H9 (cell line): ENCODE measurements around the gene PFDN4. TPM values are rescaled to one million over a fixed set of nuclear protein-coding genes. Genes with fewer than 3 reads are reported as not detected.

Experiments used
- DNase-seq: peaks from one replicate; pipeline ENCODE4 v3.0.0-alpha.2; 2017
- H2AFZ ChIP-seq: one replicate; pipeline ENCODE4 v1.6.1; 2013; ENCODE audit warnings: mild to moderate bottlenecking, low read length, control low read depth, moderate library complexity
- H2AK5ac ChIP-seq: 2 replicates; pipeline ENCODE4 v1.6.1; 2013; ENCODE audit warnings: low read length, control low read depth, mixed read lengths; ENCODE audit not compliant: insufficient read length
- H2BK120ac ChIP-seq: one replicate; pipeline ENCODE4 v1.6.1; 2013; ENCODE audit warnings: low read depth, mild to moderate bottlenecking, low read length, control low read depth, inconsistent platforms; ENCODE audit not compliant: poor library complexity, severe bottlenecking
- H2BK12ac ChIP-seq: 2 replicates; pipeline ENCODE4 v1.6.1; 2013; ENCODE audit warnings: low read length, control low read depth, mixed read lengths, low read depth; ENCODE audit not compliant: insufficient read length
- H2BK15ac ChIP-seq: 2 replicates; pipeline ENCODE4 v1.6.1; 2013; ENCODE audit warnings: low read depth, low read length, control low read depth
- H2BK20ac ChIP-seq: one replicate; pipeline ENCODE4 v1.6.1; 2013; ENCODE audit warnings: low read depth, mild to moderate bottlenecking, low read length, control low read depth, inconsistent platforms; ENCODE audit not compliant: poor library complexity, severe bottlenecking
- H2BK5ac ChIP-seq: 2 replicates; pipeline ENCODE4 v1.6.1; 2013; ENCODE audit warnings: low read length, control low read depth, mixed read lengths; ENCODE audit not compliant: insufficient read length
- H3K14ac ChIP-seq: 2 replicates; pipeline ENCODE4 v1.6.1; 2013; ENCODE audit warnings: low read length, control low read depth; ENCODE audit not compliant: insufficient read depth
- H3K18ac ChIP-seq: 2 replicates; pipeline ENCODE4 v1.6.1; 2013; ENCODE audit warnings: low read depth, mild to moderate bottlenecking, mixed read lengths, low read length, control low read depth; ENCODE audit not compliant: insufficient read length
- H3K23ac ChIP-seq: 2 replicates; pipeline ENCODE4 v1.6.1; 2013; ENCODE audit warnings: low read length, control low read depth, mixed read lengths, low read depth; ENCODE audit not compliant: insufficient read length
- H3K23me2 ChIP-seq: 2 replicates; pipeline ENCODE4 v1.6.1; 2013; ENCODE audit warnings: low read depth, mild to moderate bottlenecking, mixed read lengths, low read length, control low read depth; ENCODE audit not compliant: insufficient read length, poor library complexity, severe bottlenecking
- H3K27ac ChIP-seq: 2 replicates; pipeline ENCODE4 v1.5.1; 2013; ENCODE audit warnings: low read length, control low read depth, mixed read lengths, low read depth; ENCODE audit not compliant: insufficient read length
- H3K27me3 ChIP-seq: 2 replicates; pipeline ENCODE4 v1.6.1; 2013; ENCODE audit warnings: low read length, control low read depth, inconsistent platforms; ENCODE audit not compliant: insufficient read depth
- H3K4ac ChIP-seq: 2 replicates; pipeline ENCODE4 v1.6.1; 2013; ENCODE audit warnings: low read depth, mild to moderate bottlenecking, control low read depth, inconsistent platforms, low read length, moderate library complexity
- H3K4me1 ChIP-seq: 2 replicates; pipeline ENCODE4 v1.6.1; 2013; ENCODE audit warnings: low read length, control low read depth, inconsistent platforms; ENCODE audit not compliant: insufficient read depth
- H3K4me2 ChIP-seq: 2 replicates; pipeline ENCODE4 v1.6.1; 2013; ENCODE audit warnings: low read length, control low read depth, mixed read lengths; ENCODE audit not compliant: insufficient read length, insufficient read depth
- H3K56ac ChIP-seq: 2 replicates; pipeline ENCODE4 v1.6.1; 2013; ENCODE audit warnings: low read depth, mild to moderate bottlenecking, mixed read lengths, low read length, control low read depth; ENCODE audit not compliant: insufficient read length
- H3K79me1 ChIP-seq: 2 replicates; pipeline ENCODE4 v1.6.1; 2013; ENCODE audit warnings: low read depth, mild to moderate bottlenecking, moderate library complexity, low read length, control low read depth, inconsistent platforms; ENCODE audit not compliant: insufficient read depth, poor library complexity, severe bottlenecking
- H3K79me2 ChIP-seq: 2 replicates; pipeline ENCODE4 v1.6.1; 2013; ENCODE audit warnings: low read length, control low read depth, inconsistent platforms; ENCODE audit not compliant: insufficient read depth
- H3K9ac ChIP-seq: 2 replicates; pipeline ENCODE4 v1.6.1; 2013; ENCODE audit warnings: low read length, control low read depth, mixed read lengths; ENCODE audit not compliant: insufficient read length; ENCODE audit errors: extremely low read depth
- H3K9me3 ChIP-seq: one replicate; pipeline ENCODE4 v1.6.1; 2013; ENCODE audit warnings: low read depth, low read length, inconsistent platforms; ENCODE audit not compliant: control insufficient read depth
- H3T11ph ChIP-seq: one replicate; pipeline ENCODE4 v1.6.1; 2013; ENCODE audit warnings: mild to moderate bottlenecking, low read length, control low read depth, inconsistent platforms
- H4K20me1 ChIP-seq: one replicate; pipeline ENCODE4 v1.6.1; 2013; ENCODE audit not compliant: control insufficient read depth, insufficient read length, insufficient read depth
- H4K5ac ChIP-seq: 2 replicates; pipeline ENCODE4 v1.6.1; 2013; ENCODE audit warnings: low read depth, mild to moderate bottlenecking, mixed read lengths, low read length, control low read depth; ENCODE audit not compliant: insufficient read length
- H4K8ac ChIP-seq: replicated peaks from 2 replicates; pipeline ENCODE4 v1.6.1; 2013; ENCODE audit warnings: low read length, control low read depth, mixed read lengths, low read depth; ENCODE audit not compliant: insufficient read length
- H4K91ac ChIP-seq: 2 replicates; pipeline ENCODE4 v1.6.1; 2013; ENCODE audit warnings: low read depth, mild to moderate bottlenecking, moderate library complexity, mixed read lengths, low read length, control low read depth; ENCODE audit not compliant: insufficient read length
- H3K27ac Mint-ChIP-seq, 3 experiments: 2 replicates in 2 of 3; 3 replicates in 1 of 3; pipeline ENCODE4 v1.8.0; 2020 to 2021; ENCODE audit warnings: mixed read lengths in 3 of 3, mild to moderate bottlenecking in 1 of 3, moderate library complexity in 1 of 3
- H3K27me3 Mint-ChIP-seq: 2 replicates; pipeline ENCODE4 v1.8.0; 2021; ENCODE audit warnings: low read depth, mild to moderate bottlenecking, moderate library complexity, mixed read lengths
- H3K36me3 Mint-ChIP-seq, 3 experiments: 2 replicates in 2 of 3; 3 replicates in 1 of 3; pipeline ENCODE4 v1.8.0; 2020 to 2021; ENCODE audit warnings: low read depth in 3 of 3, mixed read lengths in 3 of 3; ENCODE audit not compliant: insufficient read depth in 1 of 3
- H3K4me1 Mint-ChIP-seq, 2 experiments: 2 replicates each; pipeline ENCODE4 v1.8.0; 2020; ENCODE audit warnings: mixed read lengths in 2 of 2
- H3K4me3 Mint-ChIP-seq, 2 experiments: 2 replicates in 1 of 2; 3 replicates in 1 of 2; pipeline ENCODE4 v1.8.0; 2020 to 2021; ENCODE audit warnings: mild to moderate bottlenecking in 2 of 2, mixed read lengths in 2 of 2, moderate library complexity in 1 of 2
- H3K9me3 Mint-ChIP-seq, 2 experiments: 2 replicates in 1 of 2; 3 replicates in 1 of 2; pipeline ENCODE4 v1.8.0; 2020; ENCODE audit warnings: mild to moderate bottlenecking in 2 of 2, mixed read lengths in 2 of 2, moderate library complexity in 1 of 2
- CTCF ChIP-seq: fragments of 200-600 bp; sonication (generic); conservative IDR thresholded peaks from 3 replicates; pipeline ENCODE4 v1.8.0; 2021; ENCODE audit warnings: antibody characterized with exemption, mild to moderate bottlenecking
- WGBS: extraction: QIAGEN DNeasy Blood & Tissue Kit; methylation state at CpG from one replicate; pipeline ENCODE4 v1.1.7; 2013; ENCODE audit warnings: missing lambda C conversion rate, low lambda C conversion rate, mixed read lengths; ENCODE audit not compliant: insufficient read length; ENCODE audit errors: extremely low coverage; 5-methylcytosine and 5-hydroxymethylcytosine counted together
- total RNA-seq: library from RNA; stranded (reverse); gene quantifications from 2 replicates; pipeline ENCODE4 v1.2.1, GENCODE V29; 2021

PFDN4 gene
- total RNA-seq, 1 experiment from 2014 or later, result 73.6 TPM

- H3K4me1 Mint-ChIP-seq, result no peaks in the 10 kb centered on the region
- Histone ChIP-seq H3K4me1 (no peaks in the 10 kb centered on the region), H3K9ac (no peak overlapping the region), H3K4ac (no peak overlapping the region), H2BK12ac (no peak overlapping the region), H3K4me2 (no peak overlapping the region), H2BK120ac (no peak overlapping the region), H3K27ac (no peak overlapping the region), H4K8ac (no peak overlapping the region), H3K23ac (no peak overlapping the region), H2BK15ac (no peak overlapping the region), H3T11ph (no peak overlapping the region), H2AK5ac (no peak overlapping the region), H2BK20ac (no peak overlapping the region), H3K79me2 (no peaks in the 10 kb centered on the region), H3K27me3 (no peaks in the 10 kb centered on the region), H2BK5ac (no peak overlapping the region), H3K79me1 (no peaks in the 10 kb centered on the region), H3K56ac (no peak overlapping the region), H3K9me3 (no peaks in the 10 kb centered on the region), H3K14ac (no peak overlapping the region), H4K20me1 (no peaks in the 10 kb centered on the region), H4K91ac (no peak overlapping the region), H3K18ac (no peak overlapping the region), H2AFZ (no peak overlapping the region), H3K23me2 (no peaks in the 10 kb centered on the region), H4K5ac (no peak overlapping the region)
- DNase-seq, result no peak
- WGBS, result no CpG with 5 or more reads among the region's 2 CpGs
- no peaks in the 10 kb centered on the region for H3K36me3 Mint-ChIP-seq
- no peak overlapping the region for H3K4me3 Mint-ChIP-seq
- H3K9me3 Mint-ChIP-seq, result 0 out of 5 replicates have a peak, but pooled peaks cover 0 to 5% of the 10 kb centered on the region in 2 experiments
- H3K27me3 Mint-ChIP-seq, result no peaks in the 10 kb centered on the region
- TF ChIP-seq CTCF, result no peak
- no peak overlapping the region for H3K27ac Mint-ChIP-seq
Measured at GRCh38 chr20:54234991-54235390, 27.1 kb downstream of the PFDN4 start.
